HEK293 (cell line): ENCODE measurements around the gene IGLON5.

Experiments used
- CTCF ChIP-seq: fragments of 450-650 bp; formaldehyde crosslinking; IDR thresholded peaks from 2 replicates; pipeline ENCODE4 v1.5.1; 2016; ENCODE audit warnings: missing biosample characterization, missing genetic modification characterization
- GFI1B ChIP-seq: fragments of 450-650 bp; formaldehyde crosslinking; IDR thresholded peaks from 2 replicates; pipeline ENCODE4 v1.5.1; 2016; ENCODE audit warnings: missing biosample characterization, missing genetic modification characterization
- KLF1 ChIP-seq: fragments of 450-650 bp; formaldehyde crosslinking; IDR thresholded peaks from 2 replicates; pipeline ENCODE4 v1.5.1; 2016; ENCODE audit warnings: missing biosample characterization, missing genetic modification characterization
- PBX3 ChIP-seq: sonication (generic); formaldehyde crosslinking; IDR thresholded peaks from 2 replicates; pipeline ENCODE4 v1.8.1; 2022; ENCODE audit warnings: mild to moderate bottlenecking, moderate library complexity, missing genetic modification reagents
- REST ChIP-seq: fragments of 450-650 bp; formaldehyde crosslinking; IDR thresholded peaks from 2 replicates; pipeline ENCODE4 v1.5.1; 2016; ENCODE audit warnings: missing biosample characterization, missing genetic modification characterization
- SALL2 ChIP-seq: fragments of 450-650 bp; formaldehyde crosslinking; IDR thresholded peaks from 2 replicates; pipeline ENCODE4 v1.5.0; 2017; ENCODE audit warnings: missing biosample characterization, mild to moderate bottlenecking, missing genetic modification characterization, borderline replicate concordance
- ZBTB10 ChIP-seq: fragments of 450-650 bp; formaldehyde crosslinking; IDR thresholded peaks from 2 replicates; pipeline ENCODE4 v1.5.1; 2016; ENCODE audit warnings: missing biosample characterization, missing genetic modification characterization
- ZNF174 ChIP-seq: fragments of 450-650 bp; formaldehyde crosslinking; IDR thresholded peaks from 2 replicates; pipeline ENCODE4 v1.5.0; 2017; ENCODE audit warnings: missing biosample characterization, mild to moderate bottlenecking, missing genetic modification characterization
- ZNF24 ChIP-seq: fragments of 450-650 bp; formaldehyde crosslinking; IDR thresholded peaks from 2 replicates; pipeline ENCODE4 v1.5.1; 2016; ENCODE audit warnings: missing biosample characterization, missing genetic modification characterization
- ZNF274 ChIP-seq, 2 experiments: fragments of 200-500 bp in 1 of 2; fragments of 450-650 bp in 1 of 2; sonication (Bioruptor generic) in 1 of 2; formaldehyde crosslinking in 1 of 2; IDR thresholded peaks; 2 replicates each; pipeline versions ENCODE4 v1.5.1 to v1.6.1; 2014 to 2016; ENCODE audit warnings: borderline replicate concordance in 1 of 2, inconsistent platforms in 1 of 2, low read length in 1 of 2, missing biosample characterization in 1 of 2, missing genetic modification characterization in 1 of 2
- ZNF623 ChIP-seq: fragments of 450-650 bp; formaldehyde crosslinking; IDR thresholded peaks from 2 replicates; pipeline ENCODE4 v1.5.1; 2016; ENCODE audit warnings: missing biosample characterization, missing genetic modification characterization

GRCh38 chr19:51370230-51370629 lies 58.8 kb downstream of the IGLON5 start:
- TF ChIP-seq ZNF24 (tag by site-specific recombination) (no peak), REST (tag by site-specific recombination) (no peak), ZNF274 (IDR thresholded peaks at IDR 0.05; ENCODE audit: low read length) (no peak), ZNF274 (tag by site-specific recombination; IDR thresholded peaks at IDR 0.05; ENCODE audit: borderline replicate concordance) (no peak), ZNF174 (tag by site-specific recombination) (no peak), CTCF (no peak), PBX3 (no peak), ZNF623 (tag by site-specific recombination) (no peak), KLF1 (tag by site-specific recombination) (no peak), SALL2 (tag by site-specific recombination) (no peak), GFI1B (tag by site-specific recombination) (no peak), ZBTB10 (no peak)
